ENCODE data around the gene ACSL4. TPM values are rescaled to one million over a fixed set of nuclear protein-coding genes. Genes with fewer than 3 reads are reported as not detected.

The ACSL4 gene
- total RNA-seq, 1 experiment from 2014 or later: 38.3 TPM

DNA sequence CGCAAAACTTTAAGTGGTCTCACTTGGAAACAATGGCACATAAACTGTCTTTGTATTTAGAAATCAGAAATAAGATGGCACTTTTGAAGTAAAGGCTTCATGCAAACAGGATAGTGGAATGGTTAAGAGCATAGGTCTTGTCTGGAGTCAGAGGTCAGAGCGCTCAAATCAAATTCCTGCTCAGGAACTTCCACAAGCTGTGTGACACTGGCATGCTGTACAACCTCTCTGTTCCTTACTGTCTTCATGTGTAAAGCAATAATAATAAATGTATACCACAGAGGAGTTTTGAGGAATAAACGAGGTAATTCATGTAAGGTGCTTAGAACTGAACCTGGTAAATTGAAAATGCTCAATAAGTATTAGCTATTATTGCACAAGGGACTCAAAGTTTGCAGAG is 43.4 kb upstream of the ACSL4 start:
- H3K27me3 ChIP-seq (replicated peaks; ENCODE audit: control insufficient read depth, insufficient read depth, low read length): no peaks in the 10 kb centered on the region
- Mint-ChIP-seq H3K4me1 (ENCODE audit: low read depth, unreplicated experiment) (no peaks in the 10 kb centered on the region), H3K27me3 (ENCODE audit: insufficient read depth, unreplicated experiment) (no peaks in the 10 kb centered on the region), H3K4me3 (ENCODE audit: unreplicated experiment) (no peak overlapping the region), H3K36me3 (ENCODE audit: insufficient read depth, unreplicated experiment) (no peaks in the 10 kb centered on the region), H3K27ac (ENCODE audit: unreplicated experiment) (no peak overlapping the region), H3K9me3 (ENCODE audit: unreplicated experiment) (no peaks in the 10 kb centered on the region)
- no peaks in the 10 kb centered on the region for H3K9me3 ChIP-seq
- ChIA-PET POLR2A (no interaction called here), CTCF (no interaction called here)
- intact Hi-C loops (cut with micrococcal nuclease; ENCODE audit: unreplicated experiment): no loop called here
- no TSS peak for BruUV-seq (replicated peaks)
- H3K36me3 ChIP-seq (ENCODE audit: control insufficient read depth, insufficient read depth, low read length): no peaks in the 10 kb centered on the region
- H3K4me1 ChIP-seq: no peaks in the 10 kb centered on the region
- DNase-seq: no peak
- TF ChIP-seq, protein P1, sequence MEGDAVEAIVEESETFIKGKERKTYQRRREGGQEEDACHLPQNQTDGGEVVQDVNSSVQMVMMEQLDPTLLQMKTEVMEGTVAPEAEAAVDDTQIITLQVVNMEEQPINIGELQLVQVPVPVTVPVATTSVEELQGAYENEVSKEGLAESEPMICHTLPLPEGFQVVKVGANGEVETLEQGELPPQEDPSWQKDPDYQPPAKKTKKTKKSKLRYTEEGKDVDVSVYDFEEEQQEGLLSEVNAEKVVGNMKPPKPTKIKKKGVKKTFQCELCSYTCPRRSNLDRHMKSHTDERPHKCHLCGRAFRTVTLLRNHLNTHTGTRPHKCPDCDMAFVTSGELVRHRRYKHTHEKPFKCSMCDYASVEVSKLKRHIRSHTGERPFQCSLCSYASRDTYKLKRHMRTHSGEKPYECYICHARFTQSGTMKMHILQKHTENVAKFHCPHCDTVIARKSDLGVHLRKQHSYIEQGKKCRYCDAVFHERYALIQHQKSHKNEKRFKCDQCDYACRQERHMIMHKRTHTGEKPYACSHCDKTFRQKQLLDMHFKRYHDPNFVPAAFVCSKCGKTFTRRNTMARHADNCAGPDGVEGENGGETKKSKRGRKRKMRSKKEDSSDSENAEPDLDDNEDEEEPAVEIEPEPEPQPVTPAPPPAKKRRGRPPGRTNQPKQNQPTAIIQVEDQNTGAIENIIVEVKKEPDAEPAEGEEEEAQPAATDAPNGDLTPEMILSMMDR (IDR thresholded peaks at IDR 0.05; ENCODE audit: insufficient read depth in 1 of 2, low read depth in 1 of 2, low read length in 1 of 2, severe bottlenecking in 1 of 2, unreplicated experiment in 1 of 2): no peak
- H3K4me3 ChIP-seq (ENCODE audit: low read depth, low read length): no peak overlapping the region

GRCh38 chrX:109775386-109775785 is 42.3 kb upstream of the ACSL4 start:
- DNase-seq: no peak
- Mint-ChIP-seq H3K9me3 (ENCODE audit: unreplicated experiment) (no peaks in the 10 kb centered on the region), H3K36me3 (ENCODE audit: insufficient read depth, unreplicated experiment) (no peaks in the 10 kb centered on the region), H3K27ac (ENCODE audit: unreplicated experiment) (no peak overlapping the region), H3K27me3 (ENCODE audit: insufficient read depth, unreplicated experiment) (no peaks in the 10 kb centered on the region), H3K4me3 (ENCODE audit: unreplicated experiment) (no peak overlapping the region), H3K4me1 (ENCODE audit: low read depth, unreplicated experiment) (no peaks in the 10 kb centered on the region)
- Histone ChIP-seq H3K4me3 (ENCODE audit: low read depth, low read length) (no peak overlapping the region), H3K36me3 (ENCODE audit: control insufficient read depth, insufficient read depth, low read length) (no peaks in the 10 kb centered on the region), H3K4me1 (no peaks in the 10 kb centered on the region), H3K9me3 (no peaks in the 10 kb centered on the region), H3K27me3 (replicated peaks; ENCODE audit: control insufficient read depth, insufficient read depth, low read length) (no peaks in the 10 kb centered on the region)
- BruUV-seq (replicated peaks): no TSS peak
- CTCF ChIA-PET: no interaction called here
- intact Hi-C loops (cut with micrococcal nuclease; ENCODE audit: unreplicated experiment): no loop called here
- POLR2A ChIA-PET: no interaction called here
- TF ChIP-seq, protein P1 (IDR thresholded peaks at IDR 0.05; ENCODE audit: insufficient read depth in 1 of 2, low read depth in 1 of 2, low read length in 1 of 2, severe bottlenecking in 1 of 2, unreplicated experiment in 1 of 2): no peak

GRCh38 chrX:109774706-109775105 is 41.6 kb upstream of the ACSL4 start:
- H3K4me1 Mint-ChIP-seq (ENCODE audit: low read depth, unreplicated experiment): no peaks in the 10 kb centered on the region
- Histone ChIP-seq H3K36me3 (ENCODE audit: control insufficient read depth, insufficient read depth, low read length) (no peaks in the 10 kb centered on the region), H3K4me1 (no peaks in the 10 kb centered on the region), H3K27me3 (replicated peaks; ENCODE audit: control insufficient read depth, insufficient read depth, low read length) (no peaks in the 10 kb centered on the region), H3K9me3 (no peaks in the 10 kb centered on the region), H3K4me3 (ENCODE audit: low read depth, low read length) (no peak overlapping the region)
- TF ChIP-seq, protein P1 (IDR thresholded peaks at IDR 0.05; ENCODE audit: insufficient read depth in 1 of 2, low read depth in 1 of 2, low read length in 1 of 2, severe bottlenecking in 1 of 2, unreplicated experiment in 1 of 2): no peak
- intact Hi-C loops (cut with micrococcal nuclease; ENCODE audit: unreplicated experiment): no loop called here
- no peak overlapping the region for H3K27ac Mint-ChIP-seq (ENCODE audit: unreplicated experiment)
- H3K9me3 Mint-ChIP-seq (ENCODE audit: unreplicated experiment): no peaks in the 10 kb centered on the region
- DNase-seq: no peak
- ChIA-PET POLR2A (no interaction called here), CTCF (no interaction called here)
- H3K36me3 Mint-ChIP-seq (ENCODE audit: insufficient read depth, unreplicated experiment): no peaks in the 10 kb centered on the region
- H3K27me3 Mint-ChIP-seq (ENCODE audit: insufficient read depth, unreplicated experiment): no peaks in the 10 kb centered on the region
- H3K4me3 Mint-ChIP-seq (ENCODE audit: unreplicated experiment): no peak overlapping the region
- no TSS peak for BruUV-seq (replicated peaks)

Data from Caco-2 (cell line).